ENCODE data around the gene ATP6AP2.
"Not testable (repeated sequence)": the region's sequence is repeated elsewhere in the genome, so short reads cannot be mapped to it uniquely, and the experiment has no call there.

The ATP6AP2 gene

GRCh38 chrX:40558590-40558989 lies 22.2 kb upstream of the ATP6AP2 start:
- H3K4me3 ChIP-seq (replicated peaks in 1 of 2; ENCODE audit: low read depth in 2 of 2, low read length in 2 of 2), result no peak overlapping the region
- no peak for DNase-seq (ENCODE audit: low read depth in 2 of 2)
- no peak for TF ChIP-seq CTCF (IDR thresholded peaks at IDR 0.05; ENCODE audit: low read depth, low read length)

- H3K4me3 ChIP-seq (replicated peaks in 1 of 2; ENCODE audit: low read depth in 2 of 2, low read length in 2 of 2), result no peak overlapping the region
- TF ChIP-seq CTCF (IDR thresholded peaks at IDR 0.05; ENCODE audit: low read depth, low read length), result no peak
- no peak for DNase-seq (ENCODE audit: low read depth in 2 of 2)
Observed at GRCh38 chrX:40563784-40564183, 17.0 kb upstream of the ATP6AP2 start.

GRCh38 chrX:40564447-40564846 lies 16.3 kb upstream of the ATP6AP2 start:
- no peak for DNase-seq (ENCODE audit: low read depth in 2 of 2)
- H3K4me3 ChIP-seq (replicated peaks in 1 of 2; ENCODE audit: low read depth in 2 of 2, low read length in 2 of 2), result no peak overlapping the region
- TF ChIP-seq CTCF (IDR thresholded peaks at IDR 0.05; ENCODE audit: low read depth, low read length), result no peak

GRCh38 chrX:40570346-40571093 lies 10.2 kb upstream of the ATP6AP2 start:
- no peak for TF ChIP-seq CTCF (IDR thresholded peaks at IDR 0.05; ENCODE audit: low read depth, low read length)
- no peak overlapping the region for H3K4me3 ChIP-seq (replicated peaks in 1 of 2; ENCODE audit: low read depth in 2 of 2, low read length in 2 of 2)
- no peak for DNase-seq (ENCODE audit: low read depth in 2 of 2)

GRCh38 chrX:40571164-40571563 lies 9.6 kb upstream of the ATP6AP2 start:
- DNase-seq (ENCODE audit: low read depth in 2 of 2), result peak in 1 of 2 donors; percentile 20
- not testable (repeated sequence) for H3K4me3 ChIP-seq (replicated peaks in 1 of 2; ENCODE audit: low read depth in 2 of 2, low read length in 2 of 2)

- no peak for TF ChIP-seq CTCF (IDR thresholded peaks at IDR 0.05; ENCODE audit: low read depth, low read length)
- H3K4me3 ChIP-seq (replicated peaks in 1 of 2; ENCODE audit: low read depth in 2 of 2, low read length in 2 of 2), result no peak overlapping the region
Observed at GRCh38 chrX:40571600-40571999, 9.2 kb upstream of the ATP6AP2 start.

GRCh38 chrX:40573763-40574162 lies 7.0 kb upstream of the ATP6AP2 start:
- peak; percentile 76 for TF ChIP-seq CTCF (IDR thresholded peaks at IDR 0.05; ENCODE audit: low read depth, low read length)
- H3K4me3 ChIP-seq (replicated peaks in 1 of 2; ENCODE audit: low read depth in 2 of 2, low read length in 2 of 2), result no peak overlapping the region
- peak; percentile 24 to 37 for DNase-seq (ENCODE audit: low read depth in 2 of 2)

More at GRCh38 chrX:40571600-40571999, 9.2 kb upstream of the ATP6AP2 start:
- DNase-seq (ENCODE audit: low read depth in 2 of 2), result no peak

GRCh38 chrX:40575411-40575810 lies 5.4 kb upstream of the ATP6AP2 start:
- peak; percentile 57 to 63 for DNase-seq (ENCODE audit: low read depth in 2 of 2)
- not testable (repeated sequence) for H3K4me3 ChIP-seq (replicated peaks in 1 of 2; ENCODE audit: low read depth in 2 of 2, low read length in 2 of 2)

Data from cardiac fibroblast (primary cell).